Measurements from ENCODE around the gene AXL. TPM values are rescaled to one million over a fixed set of nuclear protein-coding genes. Genes with fewer than 3 reads are reported as not detected.

AXL gene
- total and polyA plus RNA-seq, 2 experiments from 2014 or later, result 15.0 to 45.9 TPM

GRCh38 chr19:41300555-41300954 is 81.5 kb downstream of the AXL start:
- H4K20me1 ChIP-seq (ENCODE audit: insufficient read depth, poor library complexity, severe bottlenecking), result no peaks in the 10 kb centered on the region
- no peak overlapping the region for H3K27ac ChIP-seq
- no peaks in the 10 kb centered on the region for H3K9me2 ChIP-seq (replicated peaks; ENCODE audit: insufficient read depth)
- DNase-seq (ENCODE audit: low spot score), result no peak
- H3K79me2 ChIP-seq, result peaks cover 18% of the 10 kb centered on the region
- no peaks in the 10 kb centered on the region for H3K9me3 ChIP-seq (ENCODE audit: low read depth)
- WGBS (ENCODE audit: low lambda C conversion rate, missing lambda C conversion rate), result 96% methylated on average over 6 of the region's 6 CpGs
- H3K36me3 ChIP-seq (replicated peaks; ENCODE audit: insufficient read depth, low read depth), result no peaks in the 10 kb centered on the region
- no peak overlapping the region for H3K4me3 ChIP-seq
- no peak overlapping the region for H3K4me2 ChIP-seq
- TF ChIP-seq EZH2phosphoT487 (IDR thresholded peaks at IDR 0.05; ENCODE audit: low read depth, severe bottlenecking, unreplicated experiment) (no peak), EZH2 (IDR thresholded peaks at IDR 0.05; ENCODE audit: borderline replicate concordance) (no peak), CTCF (IDR thresholded peaks at IDR 0.05; ENCODE audit: poor library complexity) (no peak)
- no peaks in the 10 kb centered on the region for H3K27me3 ChIP-seq
- H2AFZ ChIP-seq, result no peak overlapping the region
- H3K4me1 ChIP-seq (ENCODE audit: insufficient read depth), result peaks cover 14% of the 10 kb centered on the region

- H3K4me3 ChIP-seq, result no peak overlapping the region
- DNase-seq (ENCODE audit: low spot score), result no peak
- 94% methylated on average over 21 of the region's 21 CpGs for WGBS (ENCODE audit: low lambda C conversion rate, missing lambda C conversion rate)
- peaks cover 7% of the 10 kb centered on the region for H3K79me2 ChIP-seq
- H2AFZ ChIP-seq, result no peak overlapping the region
- H3K27ac ChIP-seq, result no peak overlapping the region
- no peak overlapping the region for H3K4me2 ChIP-seq
- no peak for TF ChIP-seq CTCF (IDR thresholded peaks at IDR 0.05; ENCODE audit: poor library complexity)
- TF ChIP-seq EZH2phosphoT487 (IDR thresholded peaks at IDR 0.05; ENCODE audit: low read depth, severe bottlenecking, unreplicated experiment), result no peak
- TF ChIP-seq EZH2 (IDR thresholded peaks at IDR 0.05; ENCODE audit: borderline replicate concordance), result no peak
- no peaks in the 10 kb centered on the region for H3K9me2 ChIP-seq (replicated peaks; ENCODE audit: insufficient read depth)
- H4K20me1 ChIP-seq (ENCODE audit: insufficient read depth, poor library complexity, severe bottlenecking), result no peaks in the 10 kb centered on the region
- peaks cover 4% of the 10 kb centered on the region for H3K4me1 ChIP-seq (ENCODE audit: insufficient read depth)
- H3K36me3 ChIP-seq (replicated peaks; ENCODE audit: insufficient read depth, low read depth), result no peaks in the 10 kb centered on the region
- H3K9me3 ChIP-seq (ENCODE audit: low read depth), result no peaks in the 10 kb centered on the region
- H3K27me3 ChIP-seq, result no peaks in the 10 kb centered on the region
These were observed 83.8 kb downstream of the AXL start for GRCh38 chr19:41302624-41303351.

- Histone ChIP-seq H3K4me2 (no peak overlapping the region), H3K36me3 (replicated peaks; ENCODE audit: insufficient read depth, low read depth) (no peaks in the 10 kb centered on the region), H3K27ac (no peak overlapping the region), H3K9me2 (replicated peaks; ENCODE audit: insufficient read depth) (no peaks in the 10 kb centered on the region), H2AFZ (no peak overlapping the region), H3K79me2 (peaks cover 7% of the 10 kb centered on the region), H4K20me1 (ENCODE audit: insufficient read depth, poor library complexity, severe bottlenecking) (no peaks in the 10 kb centered on the region), H3K9me3 (ENCODE audit: low read depth) (no peaks in the 10 kb centered on the region), H3K4me3 (no peak overlapping the region), H3K4me1 (ENCODE audit: insufficient read depth) (peaks cover 4% of the 10 kb centered on the region), H3K27me3 (no peaks in the 10 kb centered on the region)
- TF ChIP-seq EZH2 (IDR thresholded peaks at IDR 0.05; ENCODE audit: borderline replicate concordance), result no peak
- no peak for TF ChIP-seq CTCF (IDR thresholded peaks at IDR 0.05; ENCODE audit: poor library complexity)
- TF ChIP-seq EZH2phosphoT487 (IDR thresholded peaks at IDR 0.05; ENCODE audit: low read depth, severe bottlenecking, unreplicated experiment), result no peak
- 97% methylated on average over 14 of the region's 14 CpGs for WGBS (ENCODE audit: low lambda C conversion rate, missing lambda C conversion rate)
- no peak for DNase-seq (ENCODE audit: low spot score)
These were observed 84.9 kb downstream of the AXL start for GRCh38 chr19:41303954-41304353.
